NCI-H1417 treated with DMSO at 0.1 percent for 48 hours (cell line): ENCODE data around the gene SP2.

Experiments used
- DNase-seq: peaks from one replicate; lab custom pipeline; 2025; lab: John Stamatoyannopoulos, UW

Gene SP2

DNA sequence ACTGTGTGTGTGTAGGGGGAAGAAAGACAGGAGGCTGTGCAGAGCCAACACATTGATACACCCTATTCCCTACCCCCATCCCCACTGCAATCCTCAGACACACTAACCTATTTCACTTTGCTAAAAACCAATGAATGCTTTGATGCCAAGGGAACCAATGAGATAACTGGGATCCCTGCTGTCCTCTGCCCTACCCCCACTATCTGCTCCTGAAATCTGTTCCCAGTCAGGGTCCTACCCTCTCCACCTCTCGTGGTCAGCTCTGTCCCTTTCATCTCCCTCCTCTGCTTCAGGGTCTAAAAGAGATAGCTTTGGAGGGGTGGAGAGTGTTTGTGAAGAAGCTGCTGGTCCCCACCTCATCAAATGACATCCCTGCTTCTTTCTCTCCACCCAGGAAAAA is 26.0 kb upstream of the SP2 start:
- DNase-seq, result no peak

GRCh38 chr17:47871048-47871447 is 25.0 kb upstream of the SP2 start:
- DNase-seq, result no peak

DNA sequence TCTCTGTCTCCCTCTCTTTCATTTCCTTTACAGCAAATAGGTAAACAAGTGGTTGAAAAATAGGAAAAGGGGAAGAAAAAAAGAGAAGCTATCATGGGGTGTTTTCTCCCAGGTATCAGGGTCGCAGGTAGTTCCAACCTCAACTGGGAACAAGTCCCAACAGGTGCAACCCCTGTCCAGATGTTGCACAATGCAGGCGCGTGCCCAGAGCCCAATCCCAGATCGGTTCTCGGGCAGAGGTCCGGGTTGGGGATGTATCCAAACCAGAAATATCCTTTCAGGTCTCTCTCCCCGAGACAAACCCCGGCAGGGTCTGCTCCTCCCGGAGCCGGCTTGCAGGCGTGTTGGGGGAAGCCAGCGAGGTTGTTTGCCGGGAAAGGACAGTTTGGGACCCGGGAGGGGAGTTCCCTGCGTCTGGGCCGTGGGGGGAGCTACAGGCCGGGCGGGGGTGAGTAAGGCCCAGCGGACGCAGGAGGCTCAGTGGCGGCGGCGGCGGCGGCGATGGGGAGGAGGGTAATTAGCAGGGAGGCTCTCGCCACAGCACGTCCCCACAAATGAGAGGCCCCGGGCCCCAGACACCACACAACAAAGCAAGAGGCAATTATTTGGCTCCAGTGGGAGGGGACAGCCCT is 23.9 kb upstream of the SP2 start:
- no peak for DNase-seq

- DNase-seq, result no peak
These were observed 23.3 kb upstream of the SP2 start for GRCh38 chr17:47872651-47873161.

- no peak for DNase-seq
These were observed 22.6 kb upstream of the SP2 start for GRCh38 chr17:47873200-47874090.

GRCh38 chr17:47875011-47875985 is 20.7 kb upstream of the SP2 start:
- DNase-seq, result no peak

DNA sequence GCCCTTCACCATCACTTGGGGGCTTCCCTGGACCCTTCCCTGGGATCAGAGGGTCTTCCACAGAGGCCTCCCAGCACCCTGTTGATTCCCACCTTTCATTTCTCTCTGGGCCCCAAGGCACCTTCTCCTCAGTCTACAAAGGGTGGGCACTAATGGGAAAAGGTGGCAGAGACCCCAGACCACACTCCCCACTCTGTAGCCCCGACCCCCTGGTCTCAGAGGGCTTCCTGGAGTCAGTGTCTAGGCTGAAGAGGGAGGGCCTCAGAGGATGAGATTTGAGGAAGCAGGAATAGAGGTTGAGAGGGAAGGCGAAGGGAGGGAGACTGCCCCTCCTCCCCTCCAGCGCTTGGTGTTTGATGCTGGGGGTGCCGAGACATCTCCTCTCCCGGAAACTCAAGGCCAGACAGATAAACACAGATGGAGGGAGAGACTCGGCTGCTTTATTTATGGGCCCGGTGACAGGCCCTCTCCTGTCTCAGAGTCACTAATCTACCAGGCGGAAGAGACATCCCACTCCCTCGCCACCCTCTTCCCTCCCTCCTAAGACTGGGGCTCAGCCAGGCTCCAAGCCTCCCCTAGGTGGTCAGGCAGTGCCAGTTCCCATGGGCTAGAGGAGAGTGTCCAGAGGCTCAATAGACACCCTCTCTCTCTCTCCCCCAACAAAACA is 18.5 kb upstream of the SP2 start:
- DNase-seq, result no peak

GRCh38 chr17:47878203-47879027 is 17.6 kb upstream of the SP2 start:
- DNase-seq, result no peak

DNA sequence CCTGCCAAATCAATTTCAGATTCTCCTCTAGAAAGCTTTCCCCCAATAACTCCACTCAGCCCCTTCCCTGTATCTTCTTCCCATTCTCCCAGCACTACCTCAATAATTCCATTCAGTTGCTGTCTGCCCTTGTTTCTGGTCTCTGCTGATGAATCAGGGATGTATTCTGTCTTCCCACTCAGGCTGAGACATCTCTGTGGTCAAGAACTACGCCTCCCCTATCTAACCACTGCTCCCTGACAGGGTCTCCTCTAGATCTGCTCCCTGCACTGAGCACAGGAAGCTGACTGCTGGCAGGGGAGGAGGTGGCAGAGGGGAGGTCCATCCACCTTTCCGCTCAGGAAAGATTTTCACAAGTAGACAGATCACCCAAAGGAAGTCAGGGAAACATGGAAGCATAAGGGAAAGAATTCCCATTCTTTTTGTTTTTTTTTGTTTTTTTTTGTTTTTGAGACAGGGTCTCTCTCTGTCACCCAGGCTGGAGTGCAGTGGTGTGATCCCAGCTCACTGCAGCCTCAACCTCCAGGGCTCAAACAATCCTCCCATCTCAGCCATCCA is 16.9 kb upstream of the SP2 start:
- DNase-seq, result no peak

DNA sequence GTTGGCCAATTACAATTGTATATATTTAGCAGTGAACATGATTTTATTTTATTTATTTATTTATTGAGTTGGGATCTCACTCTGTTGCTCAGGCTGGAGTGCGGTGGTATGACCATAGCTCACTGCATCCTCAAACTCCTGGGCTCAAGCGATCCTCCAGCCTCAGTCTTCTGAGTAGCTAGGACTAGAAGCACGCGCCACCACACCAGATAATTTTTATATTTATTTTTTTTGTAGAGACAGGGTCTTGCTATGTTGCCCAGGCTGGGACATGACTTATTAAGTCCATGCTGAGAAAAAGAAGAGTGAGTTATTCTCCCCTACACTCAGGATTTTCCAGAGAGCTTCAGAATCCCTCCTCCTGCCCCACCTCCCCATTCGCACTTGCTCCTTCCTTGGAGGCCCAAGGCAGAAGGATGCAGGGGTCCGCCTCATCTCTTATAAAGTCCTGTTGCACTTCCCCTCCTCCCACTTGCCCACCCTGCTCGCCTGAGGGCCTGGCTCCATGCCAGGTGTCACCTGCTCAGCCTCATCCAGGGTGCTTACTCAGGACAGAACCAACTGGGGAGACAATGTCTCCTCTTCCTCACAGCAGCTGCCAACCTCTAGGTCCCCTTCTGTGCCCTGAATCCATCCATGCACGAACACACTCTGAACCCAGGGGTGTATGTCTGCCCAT is 16.1 kb upstream of the SP2 start:
- no peak for DNase-seq

GRCh38 chr17:47882247-47882646 is 13.8 kb upstream of the SP2 start:
- no peak for DNase-seq

DNA sequence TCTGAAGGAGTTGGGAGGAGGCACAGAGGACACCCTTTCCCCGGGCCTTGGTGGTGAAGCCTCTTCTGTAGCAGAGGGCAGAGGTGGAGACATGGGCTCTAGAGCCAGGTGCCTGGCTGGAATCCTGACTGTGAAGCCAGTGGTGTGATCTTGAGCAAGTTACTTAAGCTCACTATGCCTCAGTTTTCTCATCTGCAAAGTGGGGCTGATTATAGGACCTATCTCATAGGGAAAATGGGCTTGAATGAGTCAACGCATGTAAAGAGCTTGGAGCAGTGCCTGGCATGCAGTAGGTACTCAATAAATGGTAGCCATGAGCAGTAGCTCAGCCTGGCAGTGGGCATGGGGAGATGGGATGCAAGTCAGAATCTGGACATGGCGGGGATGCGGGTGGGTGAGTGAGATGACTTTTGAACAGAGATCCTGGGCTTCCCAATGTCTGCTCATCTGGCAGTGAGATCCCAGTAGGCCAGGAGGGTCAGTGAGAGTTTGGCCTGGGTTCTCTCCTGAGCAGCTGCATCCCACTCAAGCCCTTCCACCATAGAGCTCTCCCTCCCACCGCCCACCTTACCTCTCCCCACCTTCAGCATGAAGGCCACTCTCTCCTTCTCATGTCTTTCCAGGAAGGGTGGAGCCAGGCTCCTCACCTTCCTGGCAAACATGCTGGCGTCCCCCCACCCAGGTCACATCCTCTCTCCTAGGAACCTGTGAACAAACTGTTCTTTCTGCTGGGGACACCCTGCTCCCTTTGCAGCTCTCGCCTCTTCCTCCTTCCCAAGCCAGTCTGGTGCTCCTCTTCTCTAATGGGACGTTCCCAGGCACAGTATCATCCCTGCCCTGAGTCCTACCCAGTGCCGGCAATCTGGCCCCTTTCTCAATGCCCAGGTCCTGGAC is 13.1 kb upstream of the SP2 start:
- no peak for DNase-seq

- no peak for DNase-seq
These were observed 12.2 kb upstream of the SP2 start for GRCh38 chr17:47883589-47884426.

DNA sequence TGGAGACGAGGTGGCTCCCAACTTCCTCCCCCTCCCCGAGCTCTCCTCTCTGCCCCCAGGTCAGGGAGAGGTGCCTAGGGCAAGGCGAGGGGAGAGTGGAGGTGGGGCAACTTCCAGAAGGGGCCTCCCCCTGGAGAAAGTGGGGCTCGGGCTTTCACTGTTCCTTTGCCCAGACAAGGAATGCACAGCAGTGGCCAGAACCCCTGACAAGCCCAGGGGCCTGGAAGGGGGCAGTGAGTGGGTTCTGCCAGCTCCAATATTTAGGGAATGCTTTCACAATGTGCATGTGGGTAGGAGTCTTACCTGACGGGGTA is 11.7 kb upstream of the SP2 start:
- no peak for DNase-seq

GRCh38 chr17:47884905-47885730 is 10.9 kb upstream of the SP2 start:
- DNase-seq, result no peak

GRCh38 chr17:47888293-47888692 is 7.7 kb upstream of the SP2 start:
- no peak for DNase-seq
